Measurements from ENCODE around the gene FNDC11. TPM values are rescaled to one million over a fixed set of nuclear protein-coding genes. Genes with fewer than 3 reads are reported as not detected.

The FNDC11 gene
- total and polyA plus RNA-seq, 7 experiments from 2014 or later: 0.22 to 1.2 (median 0.32) TPM

DNA sequence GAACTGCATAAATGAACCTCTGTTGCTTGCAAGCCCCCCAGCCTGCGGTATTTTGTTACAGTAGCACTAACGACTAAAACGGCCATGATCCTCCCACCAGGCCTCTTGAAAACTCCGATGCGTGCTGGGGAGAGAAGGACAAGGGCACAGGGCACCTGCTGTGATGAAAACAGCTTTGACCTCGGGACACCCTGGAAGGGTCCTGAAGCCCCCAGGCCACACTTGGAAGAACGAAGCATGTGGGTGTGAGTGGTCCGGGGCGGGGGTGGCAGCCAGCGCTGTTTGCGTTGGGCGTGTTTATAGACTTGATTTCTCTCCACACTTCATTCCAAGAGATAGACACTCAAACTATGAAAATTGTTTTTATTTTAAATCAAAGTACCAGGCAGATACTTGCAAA lies 33.3 kb downstream of the FNDC11 start:
- Histone ChIP-seq H3K9me3 (ENCODE audit: control insufficient read depth in 2 of 3, low read length in 3 of 3) (no peaks in the 10 kb centered on the region), H3K4me3 (ENCODE audit: low read length) (no peak overlapping the region), H3K27ac (ENCODE audit: low read depth, low read length) (no peak overlapping the region), H3K4me1 (ENCODE audit: control insufficient read depth in 2 of 2, insufficient read depth in 2 of 2, low read length in 2 of 2) (peaks cover 0 to 23% of the 10 kb centered on the region in 2 donors), H3K27me3 (ENCODE audit: control insufficient read depth in 2 of 2, insufficient read depth in 2 of 2, low read length in 2 of 2) (no peaks in the 10 kb centered on the region), H3K36me3 (ENCODE audit: control insufficient read depth in 2 of 3, insufficient read depth in 3 of 3, low read length in 3 of 3) (peaks cover 0 to 36% (median 0%) of the 10 kb centered on the region in 3 experiments)
- ChIA-PET POLR2A (interaction anchor here (0.5 kb wide), 1 partner anchor 390 kb away, joined by 3 read pairs; no protein-coding TSS in a partner anchor), CTCF (interaction anchor here (1.4 kb wide), 1 partner anchor 55 kb away, joined by 4 read pairs; no protein-coding TSS in a partner anchor)
- Mint-ChIP-seq H3K27ac (peak overlapping the region in 6 of 9 donors; percentile 41 to 96 (median 84)), H3K4me3 (peak overlapping the region in 4 of 10 donors; percentile 1 to 66 (median 36)), H3K27me3 (peaks cover 0 to 9% (median 0%) of the 10 kb centered on the region in 5 donors), H3K4me1 (peaks cover 5 to 27% (median 20%) of the 10 kb centered on the region in 7 donors), H3K36me3 (peaks cover 0 to 26% (median 9%) of the 10 kb centered on the region in 5 donors), H3K9me3 (no peaks in the 10 kb centered on the region)
- DNase-seq: no peak
- intact Hi-C loops (cut with micrococcal nuclease): no loop called here
- no peak for ATAC-seq

DNA sequence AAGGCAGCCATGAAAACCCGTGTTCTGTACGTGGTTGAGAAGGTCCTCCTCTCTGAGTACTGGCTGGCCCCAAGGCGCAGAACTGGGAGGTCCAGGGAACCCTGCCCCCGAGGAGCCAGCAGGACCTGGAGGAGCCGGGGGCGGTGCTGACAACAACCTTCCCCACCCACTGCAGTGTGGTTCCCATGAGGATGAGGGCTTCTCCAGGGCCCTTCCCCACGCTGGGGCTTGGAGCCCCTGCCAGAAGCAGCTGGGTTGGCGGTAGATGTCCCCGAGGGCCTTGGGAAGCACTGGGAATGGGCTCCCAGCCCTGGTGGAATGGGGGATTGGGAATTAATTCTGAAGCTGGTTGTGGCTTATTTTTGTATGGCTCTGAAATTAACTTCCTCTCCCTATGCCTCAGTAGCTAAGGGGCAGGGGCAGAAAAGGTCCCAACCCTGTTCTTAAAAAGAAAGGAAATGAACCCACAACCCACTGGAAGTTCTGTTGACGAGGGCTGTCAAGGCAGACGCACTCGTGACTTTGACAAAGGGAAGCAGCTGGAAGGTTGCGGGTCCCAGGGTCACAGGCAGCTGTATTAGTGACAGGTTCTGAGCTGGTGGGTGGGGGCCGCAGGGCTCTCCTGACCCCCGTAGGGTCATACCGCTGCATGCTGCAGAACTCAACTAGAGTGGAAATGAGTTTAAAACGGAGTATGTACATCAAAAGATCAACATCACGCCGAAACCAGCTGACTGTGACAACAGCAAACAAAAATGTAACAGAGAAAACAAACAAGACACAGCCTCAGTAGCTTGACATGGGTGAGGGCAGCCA lies 34.0 kb downstream of the FNDC11 start:
- Histone ChIP-seq H3K27me3 (ENCODE audit: control insufficient read depth in 2 of 2, insufficient read depth in 2 of 2, low read length in 2 of 2) (no peaks in the 10 kb centered on the region), H3K4me3 (ENCODE audit: low read length) (no peak overlapping the region), H3K4me1 (ENCODE audit: control insufficient read depth in 2 of 2, insufficient read depth in 2 of 2, low read length in 2 of 2) (peaks cover 0 to 23% of the 10 kb centered on the region in 2 donors), H3K36me3 (ENCODE audit: control insufficient read depth in 2 of 3, insufficient read depth in 3 of 3, low read length in 3 of 3) (peaks cover 0 to 43% (median 5%) of the 10 kb centered on the region in 3 experiments), H3K27ac (ENCODE audit: low read depth, low read length) (peak overlapping the region; percentile 58), H3K9me3 (ENCODE audit: control insufficient read depth in 2 of 3, low read length in 3 of 3) (no peaks in the 10 kb centered on the region)
- Mint-ChIP-seq H3K4me3 (peak overlapping the region in 7 of 10 donors; percentile 50 to 67 (median 55)), H3K27me3 (peaks cover 0 to 7% (median 0%) of the 10 kb centered on the region in 5 donors), H3K36me3 (peaks cover under 1 to 29% (median 11%) of the 10 kb centered on the region in 5 donors), H3K27ac (peak overlapping the region; percentile 48 to 96 (median 83)), H3K9me3 (no peaks in the 10 kb centered on the region), H3K4me1 (peaks cover 5 to 27% (median 20%) of the 10 kb centered on the region in 7 donors)
- POLR2A ChIA-PET: interaction anchor here (0.9 to 1.1 kb wide), 4 partner anchors 35 to 67 kb away, joined by 3 to 4 read pairs (median 3); partner anchors contain the start of genes PPDPF and PTK6
- peak in 7 of 9 donors; percentile 34 to 73 (median 64) for DNase-seq
- peak; percentile 62 for ATAC-seq
- CTCF ChIA-PET: interaction anchor here (0.7 to 1.4 kb wide), 2 partner anchors 32 to 54 kb away, joined by 3 to 4 read pairs; no protein-coding TSS in a partner anchor
- intact Hi-C loops (cut with micrococcal nuclease): no loop called here

DNA sequence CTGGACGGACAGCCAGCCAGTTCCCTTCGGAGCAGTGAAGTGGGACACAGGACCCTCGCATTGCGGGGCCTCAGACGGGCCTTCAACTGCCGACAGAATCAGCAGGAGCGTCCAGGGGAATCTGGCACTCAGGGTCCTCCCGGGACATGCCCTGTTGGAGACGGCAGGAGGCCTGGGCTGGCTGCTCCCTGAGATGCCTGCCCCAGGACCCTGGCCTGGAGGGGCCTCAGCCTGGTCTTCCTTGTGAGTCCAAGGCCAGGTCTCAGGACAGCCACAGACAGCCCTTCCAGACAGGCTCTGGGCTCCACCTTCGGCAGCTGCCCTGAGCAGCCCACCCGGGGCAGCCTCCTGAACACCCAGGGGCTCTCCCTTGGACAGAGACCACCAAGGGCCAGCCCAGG lies 34.7 kb downstream of the FNDC11 start:
- Mint-ChIP-seq H3K27me3 (peaks cover 0 to 5% (median 0%) of the 10 kb centered on the region in 5 donors), H3K4me1 (peaks cover 5 to 27% (median 20%) of the 10 kb centered on the region in 7 donors), H3K9me3 (no peaks in the 10 kb centered on the region), H3K27ac (peak overlapping the region in 8 of 9 donors; percentile 48 to 96 (median 84)), H3K36me3 (peaks cover 5 to 35% (median 17%) of the 10 kb centered on the region in 5 donors), H3K4me3 (peak overlapping the region in 3 of 10 donors; percentile 51 to 66 (median 60))
- POLR2A ChIA-PET: interaction anchor here (1.1 kb wide), 3 partner anchors 36 to 68 kb away, joined by 3 to 4 read pairs (median 3); partner anchors contain the start of genes PPDPF and PTK6
- Histone ChIP-seq H3K36me3 (ENCODE audit: control insufficient read depth in 2 of 3, insufficient read depth in 3 of 3, low read length in 3 of 3) (peaks cover 0 to 49% (median 5%) of the 10 kb centered on the region in 3 experiments), H3K4me1 (ENCODE audit: control insufficient read depth in 2 of 2, insufficient read depth in 2 of 2, low read length in 2 of 2) (peaks cover 0 to 23% of the 10 kb centered on the region in 2 donors), H3K4me3 (ENCODE audit: low read length) (no peak overlapping the region), H3K9me3 (ENCODE audit: control insufficient read depth in 2 of 3, low read length in 3 of 3) (no peaks in the 10 kb centered on the region), H3K27me3 (ENCODE audit: control insufficient read depth in 2 of 2, insufficient read depth in 2 of 2, low read length in 2 of 2) (no peaks in the 10 kb centered on the region), H3K27ac (ENCODE audit: low read depth, low read length) (peak overlapping the region; percentile 58)
- intact Hi-C loops (cut with micrococcal nuclease): no loop called here
- ATAC-seq (no peak), DNase-seq (no peak)
- CTCF ChIA-PET: interaction anchor here (1.4 kb wide), 1 partner anchor 53 kb away, joined by 4 read pairs; no protein-coding TSS in a partner anchor

DNA sequence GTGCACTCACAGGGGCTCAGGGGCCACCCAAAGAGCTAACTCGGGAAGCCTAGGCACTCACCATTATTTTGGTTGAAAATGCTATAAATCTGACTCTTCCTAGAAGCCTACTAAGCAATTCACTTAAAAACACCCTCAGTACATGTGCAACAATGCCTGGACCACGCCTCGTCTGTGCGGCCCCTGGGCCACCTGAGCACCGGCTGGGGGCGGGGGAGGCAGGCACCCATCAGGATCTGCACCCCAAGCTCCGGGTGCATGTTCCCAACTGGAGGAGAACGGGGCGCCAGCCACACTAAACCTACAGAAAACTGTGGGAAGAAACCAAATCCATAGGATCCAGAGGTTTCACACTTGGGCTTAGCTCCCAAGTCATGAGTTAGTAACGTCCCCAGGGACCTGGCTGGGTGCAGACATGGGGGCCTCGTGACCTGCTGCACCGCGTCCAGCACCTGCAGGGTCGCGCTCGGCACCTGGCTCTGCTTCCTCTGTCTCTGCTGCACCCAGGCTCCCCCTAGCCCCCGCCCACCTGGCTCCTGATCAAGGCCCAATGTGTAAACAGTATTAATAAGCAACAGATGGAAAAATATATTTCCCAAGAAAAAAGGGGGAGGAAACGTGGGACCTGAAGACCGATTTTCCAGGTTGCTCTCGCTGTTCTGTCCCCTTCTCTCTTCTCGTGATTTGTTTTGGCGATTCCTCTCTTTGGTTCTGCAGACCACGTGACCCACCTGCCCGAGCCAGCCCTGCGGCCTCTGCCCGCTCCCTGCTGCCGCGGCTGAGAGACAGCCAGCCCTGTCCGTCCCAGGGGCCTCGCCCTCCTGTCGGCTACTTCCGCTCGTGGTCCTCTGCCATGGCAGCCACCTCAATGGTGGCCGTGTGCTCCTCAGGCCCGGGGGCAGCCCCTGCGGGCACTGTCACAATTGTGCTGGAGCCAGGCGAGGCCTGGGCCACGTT lies 35.6 kb downstream of the FNDC11 start:
- Mint-ChIP-seq H3K9me3 (no peaks in the 10 kb centered on the region), H3K4me1 (peaks cover 5 to 27% (median 20%) of the 10 kb centered on the region in 7 donors), H3K4me3 (no peak overlapping the region), H3K36me3 (peaks cover 5 to 35% (median 17%) of the 10 kb centered on the region in 5 donors), H3K27ac (peak overlapping the region in 2 of 9 donors; percentile 55 to 56), H3K27me3 (no peaks in the 10 kb centered on the region)
- CTCF ChIA-PET: no interaction called here
- intact Hi-C loops (cut with micrococcal nuclease): no loop called here
- POLR2A ChIA-PET: interaction anchor here (0.8 kb wide), 1 partner anchor 8 kb away, joined by 3 read pairs; no protein-coding TSS in a partner anchor
- DNase-seq (no peak), ATAC-seq (no peak)
- H3K27me3 ChIP-seq (ENCODE audit: control insufficient read depth in 2 of 2, insufficient read depth in 2 of 2, low read length in 2 of 2): no peaks in the 10 kb centered on the region
- no peak overlapping the region for H3K27ac ChIP-seq (ENCODE audit: low read depth, low read length)
- no peak overlapping the region for H3K4me3 ChIP-seq (ENCODE audit: low read length)
- H3K4me1 ChIP-seq (ENCODE audit: control insufficient read depth in 2 of 2, insufficient read depth in 2 of 2, low read length in 2 of 2): peaks cover 0 to 23% of the 10 kb centered on the region in 2 donors
- peaks cover 0 to 58% (median 5%) of the 10 kb centered on the region in 3 experiments for H3K36me3 ChIP-seq (ENCODE audit: control insufficient read depth in 2 of 3, insufficient read depth in 3 of 3, low read length in 3 of 3)
- H3K9me3 ChIP-seq (ENCODE audit: control insufficient read depth in 2 of 3, low read length in 3 of 3): no peaks in the 10 kb centered on the region

GRCh38 chr20:63590218-63591146 lies 36.5 kb downstream of the FNDC11 start:
- ATAC-seq (no peak), DNase-seq (no peak)
- ChIA-PET CTCF (no interaction called here), POLR2A (no interaction called here)
- peaks cover 0 to 23% of the 10 kb centered on the region in 2 donors for H3K4me1 ChIP-seq (ENCODE audit: control insufficient read depth in 2 of 2, insufficient read depth in 2 of 2, low read length in 2 of 2)
- no peak overlapping the region for H3K4me3 Mint-ChIP-seq
- no peak overlapping the region for H3K27ac ChIP-seq (ENCODE audit: low read depth, low read length)
- H3K4me1 Mint-ChIP-seq: peaks cover 5 to 27% (median 20%) of the 10 kb centered on the region in 7 donors
- no peaks in the 10 kb centered on the region for H3K27me3 Mint-ChIP-seq
- H3K27me3 ChIP-seq (ENCODE audit: control insufficient read depth in 2 of 2, insufficient read depth in 2 of 2, low read length in 2 of 2): no peaks in the 10 kb centered on the region
- H3K4me3 ChIP-seq (ENCODE audit: low read length): no peak overlapping the region
- H3K9me3 Mint-ChIP-seq: no peaks in the 10 kb centered on the region
- H3K9me3 ChIP-seq (ENCODE audit: control insufficient read depth in 2 of 3, low read length in 3 of 3): no peaks in the 10 kb centered on the region
- H3K27ac Mint-ChIP-seq: peak overlapping the region in 2 of 9 donors; percentile 12 to 87
- intact Hi-C loops (cut with micrococcal nuclease): no loop called here
- H3K36me3 Mint-ChIP-seq: peaks cover 5 to 43% (median 22%) of the 10 kb centered on the region in 5 donors
- H3K36me3 ChIP-seq (ENCODE audit: control insufficient read depth in 2 of 3, insufficient read depth in 3 of 3, low read length in 3 of 3): peaks cover 0 to 66% (median 5%) of the 10 kb centered on the region in 3 experiments

All from naive thymus-derived CD4-positive, alpha-beta T cell (primary cell).